GM20000 (cell line): ENCODE measurements around the gene GGT1.

Experiments
- DNase-seq: peaks from one replicate; pipeline ENCODE4 v3.0.0; 2012; ENCODE audit warnings: low spot score
- CTCF ChIP-seq: IDR thresholded peaks from 2 replicates; pipeline ENCODE4 v1.5.1; 2012; ENCODE audit warnings: mild to moderate bottlenecking, control low read depth; ENCODE audit errors: extremely low read depth, missing control alignments

Gene GGT1

GRCh38 chr22:24585461-24585860 lies 17.5 kb upstream of the GGT1 start:
- no peak for TF ChIP-seq CTCF
- no peak for DNase-seq

- TF ChIP-seq CTCF = no peak
- no peak for DNase-seq
Measured at GRCh38 chr22:24585927-24586546, 17.0 kb upstream of the GGT1 start.

GRCh38 chr22:24587251-24587650 lies 15.7 kb upstream of the GGT1 start:
- no peak for TF ChIP-seq CTCF
- DNase-seq = no peak

- DNase-seq = no peak
- TF ChIP-seq CTCF = no peak
Measured at GRCh38 chr22:24587948-24588347, 15.0 kb upstream of the GGT1 start.

GRCh38 chr22:24588381-24588756 lies 14.6 kb upstream of the GGT1 start:
- DNase-seq = no peak
- no peak for TF ChIP-seq CTCF

GRCh38 chr22:24588757-24589481 lies 14.1 kb upstream of the GGT1 start:
- no peak for DNase-seq

More at GRCh38 chr22:24588757-24589481, 14.1 kb upstream of the GGT1 start:
- TF ChIP-seq CTCF = no peak
